Mesenchymal stem cell (in vitro differentiated cells and primary cell): Measurements from ENCODE around the gene HLA-B.

Experiments
- DNase-seq: peaks from one replicate; pipeline ENCODE4 v3.0.0-alpha.2; 2013
- H2AFZ ChIP-seq: one replicate; pipeline ENCODE4 v1.6.1; 2013; ENCODE audit warnings: low read depth, mild to moderate bottlenecking, control low read depth, inconsistent platforms, low read length, moderate library complexity
- H2AK5ac ChIP-seq: 2 replicates; pipeline ENCODE4 v1.6.1; 2013; ENCODE audit warnings: low read length, moderate library complexity, mild to moderate bottlenecking, inconsistent platforms; ENCODE audit not compliant: severe bottlenecking
- H2BK120ac ChIP-seq: one replicate; pipeline ENCODE4 v1.6.1; 2013; ENCODE audit warnings: low read depth, mild to moderate bottlenecking, inconsistent platforms, low read length, moderate library complexity
- H2BK12ac ChIP-seq, 2 experiments: one replicate each; pipeline ENCODE4 v1.6.1; 2013; ENCODE audit warnings: inconsistent platforms in 2 of 2, low read length in 2 of 2, mild to moderate bottlenecking in 2 of 2, moderate library complexity in 2 of 2, control low read depth in 1 of 2
- H2BK15ac ChIP-seq: one replicate; pipeline ENCODE4 v1.6.1; 2013; ENCODE audit warnings: mild to moderate bottlenecking, low read depth, inconsistent platforms; ENCODE audit not compliant: poor library complexity, severe bottlenecking
- H2BK5ac ChIP-seq: 2 replicates; pipeline ENCODE4 v1.6.1; 2013; ENCODE audit warnings: low read depth, mild to moderate bottlenecking, low read length, control low read depth, inconsistent platforms; ENCODE audit not compliant: poor library complexity, severe bottlenecking
- H3K14ac ChIP-seq, 2 experiments: one replicate each; pipeline ENCODE4 v1.6.1; 2013; ENCODE audit warnings: inconsistent platforms in 2 of 2, low read length in 2 of 2, control low read depth in 1 of 2, mild to moderate bottlenecking in 1 of 2, moderate library complexity in 1 of 2
- H3K18ac ChIP-seq, 2 experiments: one replicate each; pipeline ENCODE4 v1.6.1; 2013; ENCODE audit warnings: inconsistent platforms in 2 of 2, low read length in 2 of 2, control low read depth in 1 of 2, low read depth in 1 of 2, mild to moderate bottlenecking in 1 of 2
- H3K23ac ChIP-seq, 2 experiments: one replicate each; pipeline ENCODE4 v1.6.1; 2013; ENCODE audit warnings: inconsistent platforms in 2 of 2, low read length in 2 of 2, mild to moderate bottlenecking in 2 of 2, moderate library complexity in 2 of 2, control low read depth in 1 of 2
- H3K27ac ChIP-seq: 2 replicates; pipeline ENCODE4 v1.5.1; 2013; ENCODE audit warnings: mild to moderate bottlenecking, moderate library complexity, low read length, control low read depth, inconsistent platforms; ENCODE audit not compliant: poor library complexity, severe bottlenecking
- H3K27me3 ChIP-seq, 2 experiments: 2 replicates each; pipeline versions ENCODE4 v1.6.1 to v1.7.0; 2013; ENCODE audit warnings: low read length in 2 of 2, mild to moderate bottlenecking in 2 of 2, moderate library complexity in 2 of 2, control low read depth in 1 of 2, inconsistent platforms in 1 of 2; ENCODE audit not compliant: control insufficient read depth in 1 of 2, insufficient read depth in 1 of 2
- H3K36me3 ChIP-seq, 2 experiments: 2 replicates each; pipeline versions ENCODE4 v1.6.1 to v1.7.0; 2013; ENCODE audit warnings: low read length in 2 of 2, control low read depth in 1 of 2, inconsistent platforms in 1 of 2, low read depth in 1 of 2, mild to moderate bottlenecking in 1 of 2; ENCODE audit not compliant: insufficient read depth in 2 of 2, control insufficient read depth in 1 of 2
- H3K4ac ChIP-seq, 2 experiments: one replicate each; pipeline ENCODE4 v1.6.1; 2013; ENCODE audit warnings: inconsistent platforms in 2 of 2, low read length in 2 of 2, mild to moderate bottlenecking in 2 of 2, moderate library complexity in 2 of 2, control low read depth in 1 of 2, low read depth in 1 of 2
- H3K4me1 ChIP-seq: 2 replicates; pipeline ENCODE4 v1.6.1; 2013; ENCODE audit warnings: low read depth, low read length, control low read depth; ENCODE audit not compliant: control insufficient read depth, insufficient read depth
- H3K4me2 ChIP-seq: 2 replicates; pipeline ENCODE4 v1.6.1; 2013; ENCODE audit warnings: low read length, mild to moderate bottlenecking, inconsistent platforms; ENCODE audit not compliant: poor library complexity, severe bottlenecking
- H3K4me3 ChIP-seq, 2 experiments: 2 replicates each; pipeline versions ENCODE4 v1.5.1 to v1.7.0; 2013; ENCODE audit warnings: low read length in 2 of 2, mild to moderate bottlenecking in 2 of 2, control low read depth in 1 of 2, low read depth in 1 of 2; ENCODE audit not compliant: insufficient read depth in 1 of 2
- H3K79me1 ChIP-seq: replicated peaks from 2 replicates; pipeline ENCODE4 v1.6.1; 2013; ENCODE audit warnings: mild to moderate bottlenecking, control low read depth, low read length, inconsistent platforms; ENCODE audit not compliant: poor library complexity, severe bottlenecking
- H3K9ac ChIP-seq: 2 replicates; pipeline ENCODE4 v1.7.0; 2013; ENCODE audit warnings: mild to moderate bottlenecking, low read length, moderate library complexity
- H3K9me3 ChIP-seq: 2 replicates; pipeline ENCODE4 v1.7.0; 2013; ENCODE audit warnings: mild to moderate bottlenecking, low read length; ENCODE audit not compliant: control insufficient read depth
- H4K8ac ChIP-seq: one replicate; pipeline ENCODE4 v1.6.1; 2013; ENCODE audit warnings: inconsistent platforms, mild to moderate bottlenecking, low read length, moderate library complexity
- H4K91ac ChIP-seq: one replicate; pipeline ENCODE4 v1.6.1; 2013; ENCODE audit warnings: mild to moderate bottlenecking, low read length, inconsistent platforms
- WGBS: methylation state at CpG from one replicate; pipeline ENCODE4 v1.1.7; 2013; ENCODE audit warnings: mixed read lengths; 5-methylcytosine and 5-hydroxymethylcytosine counted together

HLA-B gene

DNA sequence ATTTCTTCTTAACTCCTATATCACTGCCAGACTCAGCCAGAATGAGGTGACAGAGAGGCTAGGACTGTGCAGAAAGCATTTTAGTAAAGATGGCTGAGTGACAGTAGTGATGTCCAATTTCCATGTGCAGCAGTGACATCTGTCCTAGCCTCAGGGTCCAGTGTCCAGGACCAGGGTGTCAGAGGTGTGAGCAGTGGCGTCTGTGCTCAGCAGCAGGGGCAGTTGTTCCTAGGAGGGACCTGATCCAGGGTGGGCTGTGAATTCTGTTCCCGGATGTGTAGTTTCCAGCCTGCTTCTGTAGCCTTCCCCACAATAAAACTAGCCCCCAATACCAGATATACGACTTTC lies 6.0 kb downstream of the HLA-B start:
- Histone ChIP-seq H3K23ac (no peak overlapping the region), H3K27ac (no peak overlapping the region), H2AFZ (no peak overlapping the region), H3K27me3 (peaks cover 24 to 39% of the 10 kb centered on the region in 2 experiments), H3K4ac (no peak overlapping the region), H3K14ac (no peak overlapping the region), H2BK120ac (no peak overlapping the region), H3K4me3 (no peak overlapping the region), H4K91ac (no peak overlapping the region), H3K4me1 (peaks cover 3% of the 10 kb centered on the region), H2AK5ac (no peak overlapping the region), H4K8ac (no peak overlapping the region), H3K9ac (no peak overlapping the region), H3K18ac (no peak overlapping the region), H3K36me3 (peaks cover 17 to 25% of the 10 kb centered on the region in 2 experiments), H3K4me2 (no peak overlapping the region), H2BK15ac (no peak overlapping the region), H3K9me3 (no peaks in the 10 kb centered on the region), H3K79me1 (peaks cover 3% of the 10 kb centered on the region), H2BK5ac (no peak overlapping the region), H2BK12ac (no peak overlapping the region)
- no CpG with 5 or more reads among the region's 3 CpGs for WGBS
- DNase-seq: no peak

- Histone ChIP-seq H2BK120ac (no peak overlapping the region), H4K8ac (no peak overlapping the region), H3K4ac (no peak overlapping the region), H3K4me3 (no peak overlapping the region), H3K18ac (no peak overlapping the region), H2BK12ac (no peak overlapping the region), H2AK5ac (no peak overlapping the region), H4K91ac (no peak overlapping the region), H3K79me1 (no peaks in the 10 kb centered on the region), H3K27ac (no peak overlapping the region), H3K23ac (no peak overlapping the region), H3K9ac (no peak overlapping the region), H3K4me1 (peaks cover 1% of the 10 kb centered on the region), H2BK5ac (no peak overlapping the region), H3K4me2 (no peak overlapping the region), H2BK15ac (no peak overlapping the region), H2AFZ (no peak overlapping the region), H3K14ac (no peak overlapping the region), H3K27me3 (peaks cover 29 to 45% of the 10 kb centered on the region in 2 experiments), H3K36me3 (peaks cover 14 to 21% of the 10 kb centered on the region in 2 experiments), H3K9me3 (no peaks in the 10 kb centered on the region)
- peak; percentile 12 for DNase-seq
- 58% methylated on average over 10 of the region's 11 CpGs for WGBS
Observed at GRCh38 chr6:31350196-31351032, 6.6 kb downstream of the HLA-B start.

GRCh38 chr6:31349301-31349700 lies 7.7 kb downstream of the HLA-B start:
- no peaks in the 10 kb centered on the region for H3K9me3 ChIP-seq
- H3K14ac ChIP-seq: no peak overlapping the region
- H2BK12ac ChIP-seq: no peak overlapping the region
- no peaks in the 10 kb centered on the region for H3K4me1 ChIP-seq
- no peak for DNase-seq
- H3K9ac ChIP-seq: no peak overlapping the region
- H3K18ac ChIP-seq: no peak overlapping the region
- H3K4me3 ChIP-seq: no peak overlapping the region
- H3K4ac ChIP-seq: no peak overlapping the region
- peaks cover 3 to 10% of the 10 kb centered on the region in 2 experiments for H3K36me3 ChIP-seq
- peaks cover 34 to 51% of the 10 kb centered on the region in 2 experiments for H3K27me3 ChIP-seq
- H3K79me1 ChIP-seq: no peaks in the 10 kb centered on the region
- no peak overlapping the region for H3K4me2 ChIP-seq
- no peak overlapping the region for H2AK5ac ChIP-seq
- no peak overlapping the region for H3K27ac ChIP-seq
- no peak overlapping the region for H2BK120ac ChIP-seq
- no peak overlapping the region for H2AFZ ChIP-seq
- 77% methylated on average over 3 of the region's 4 CpGs for WGBS
- H4K8ac ChIP-seq: no peak overlapping the region
- H3K23ac ChIP-seq: no peak overlapping the region
- H2BK5ac ChIP-seq: no peak overlapping the region
- H2BK15ac ChIP-seq: no peak overlapping the region
- no peak overlapping the region for H4K91ac ChIP-seq

DNA sequence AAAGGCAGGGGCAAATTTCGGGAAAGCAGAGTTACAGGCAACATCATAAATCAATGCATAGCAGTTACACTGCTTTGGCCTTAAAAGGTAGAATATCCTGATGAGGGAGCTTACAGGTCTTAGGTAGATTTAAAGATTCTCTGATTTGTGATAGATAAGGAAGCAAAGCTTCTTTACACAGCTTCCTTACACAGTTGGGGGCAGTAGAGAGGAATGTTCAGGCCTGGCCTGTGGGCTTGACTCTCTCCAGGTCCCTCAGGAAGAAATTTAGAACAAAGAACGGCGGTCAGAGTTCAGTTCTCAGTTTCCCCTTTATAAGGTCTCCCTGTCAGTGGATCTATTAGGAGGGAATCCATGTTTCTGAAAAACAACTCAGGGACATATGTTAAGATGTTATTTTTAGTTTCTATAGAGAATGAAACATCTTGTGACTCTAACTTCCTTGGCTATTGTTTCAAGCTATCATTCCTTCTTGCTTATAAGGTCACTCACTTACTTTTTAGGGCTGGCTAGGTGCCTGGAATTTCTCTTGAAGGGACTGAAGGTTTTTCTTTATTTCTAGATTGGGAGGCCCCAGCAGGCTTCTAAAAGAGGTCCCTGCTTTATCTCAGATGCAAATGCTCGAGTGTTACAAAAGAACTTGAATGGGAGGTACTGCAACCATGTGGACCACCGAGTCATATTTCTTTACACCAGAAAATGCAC lies 11.8 kb downstream of the HLA-B start:
- no peak for DNase-seq
- Histone ChIP-seq H3K23ac (no peak overlapping the region), H3K4ac (no peak overlapping the region), H2AK5ac (no peak overlapping the region), H3K14ac (no peak overlapping the region), H3K18ac (no peak overlapping the region), H2AFZ (no peak overlapping the region), H2BK120ac (no peak overlapping the region), H2BK12ac (no peak overlapping the region), H3K4me3 (no peak overlapping the region), H4K91ac (no peak overlapping the region), H3K9me3 (peaks cover under 1% of the 10 kb centered on the region), H3K79me1 (no peaks in the 10 kb centered on the region), H2BK15ac (no peak overlapping the region), H3K27ac (no peak overlapping the region), H3K27me3 (peaks cover 21 to 28% of the 10 kb centered on the region in 2 experiments), H3K9ac (no peak overlapping the region), H4K8ac (no peak overlapping the region), H3K36me3 (no peaks in the 10 kb centered on the region), H2BK5ac (no peak overlapping the region), H3K4me1 (no peaks in the 10 kb centered on the region), H3K4me2 (no peak overlapping the region)
- WGBS: 79% methylated on average over 3 of the region's 5 CpGs
